Erythroblast (primary cell): ENCODE data around the gene CHD2.

Experiments
- GATA1 ChIP-seq: IDR thresholded peaks from 2 replicates; pipeline ENCODE4 v1.6.1; 2011; ENCODE audit warnings: low read depth, mild to moderate bottlenecking, control low read depth, low read length, moderate library complexity
- POLR2A ChIP-seq: IDR thresholded peaks from 2 replicates; pipeline ENCODE4 v1.6.1; 2011; ENCODE audit warnings: mild to moderate bottlenecking, low read length

- no peak for TF ChIP-seq POLR2A
- TF ChIP-seq GATA1: no peak
These were observed 158.0 kb downstream of the CHD2 start for GRCh38 chr15:93058128-93058527.
